H54 (cell line): ENCODE results near the gene ATP6V1A.

Experiments
- DNase-seq: peaks from one replicate; pipeline ENCODE4 v3.0.0; 2011; ENCODE audit warnings: low spot score, mixed read lengths; ENCODE audit not compliant: insufficient read length
- FAIRE-seq: peaks from 3 replicates; lab custom pipeline; 2011; peaks lifted over from hg19 to GRCh38; lab: Jason Lieb, UNC
- POLR2A ChIP-seq: IDR thresholded peaks from 2 replicates; pipeline ENCODE4 v1.6.1; 2011; ENCODE audit warnings: low read depth, mild to moderate bottlenecking, low read length

Gene ATP6V1A

GRCh38 chr3:113852506-113852905 lies 105.7 kb downstream of the ATP6V1A start:
- DNase-seq (no peak), FAIRE-seq (no peak)
- TF ChIP-seq POLR2A, result no peak
